ENCODE data around the gene LYPLAL1.

LYPLAL1 gene

GRCh38 chr1:219173758-219174459 is at the start of gene LYPLAL1:
Gene LYPLAL1 (plus strand): TSS chr1:219173878. CDS start chr1:219173891, 13 bp downstream.
- DNase-seq: peak; percentile 93 to 97 (median 96)

DNA sequence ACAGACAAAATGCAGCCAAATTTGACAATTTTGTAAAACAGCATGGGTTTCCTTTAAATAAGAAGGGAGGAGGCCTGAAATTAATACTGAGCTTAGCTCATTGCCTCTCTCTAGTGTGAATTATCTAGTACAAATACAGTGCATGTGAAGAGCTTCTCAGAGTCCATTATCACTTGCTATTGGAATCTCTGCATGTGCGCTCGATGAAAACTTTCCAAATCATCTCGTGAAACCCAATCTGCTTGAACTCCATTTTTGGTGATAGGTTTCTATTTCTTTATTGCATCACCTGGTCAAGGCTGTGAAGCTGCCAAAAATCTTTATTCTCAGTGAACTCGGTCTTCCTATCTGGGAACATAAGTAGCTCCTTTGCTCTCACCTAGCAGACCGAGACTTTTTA is 49.5 kb upstream of the LYPLAL1 start:
- DNase-seq: no peak

- DNase-seq: no peak
Measured at GRCh38 chr1:219125342-219125741, 48.3 kb upstream of the LYPLAL1 start.

- no peak for DNase-seq
Measured at GRCh38 chr1:219126377-219126776, 47.3 kb upstream of the LYPLAL1 start.

DNA sequence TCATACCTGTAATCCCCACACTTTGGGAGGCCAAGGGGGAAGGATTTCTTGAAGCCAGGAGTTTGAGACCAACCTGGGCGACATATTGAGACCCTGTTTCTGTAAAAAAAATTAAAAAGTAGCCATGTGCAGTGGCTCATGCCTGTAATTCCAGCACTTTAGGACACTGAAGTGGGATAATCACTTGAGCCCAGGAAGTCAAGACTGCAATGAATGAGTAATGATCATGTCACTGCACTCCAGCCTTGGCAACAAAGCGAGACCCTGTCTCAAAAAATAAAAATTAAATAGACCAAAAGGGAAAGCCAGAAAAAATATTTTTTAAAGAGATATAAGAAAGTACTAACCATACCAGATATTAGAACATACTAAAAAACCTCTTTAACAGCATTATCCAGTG is 44.7 kb upstream of the LYPLAL1 start:
- no peak for DNase-seq

- peak; percentile 34 to 75 (median 57) for DNase-seq
Measured at GRCh38 chr1:219130366-219130935, 43.2 kb upstream of the LYPLAL1 start.

DNA sequence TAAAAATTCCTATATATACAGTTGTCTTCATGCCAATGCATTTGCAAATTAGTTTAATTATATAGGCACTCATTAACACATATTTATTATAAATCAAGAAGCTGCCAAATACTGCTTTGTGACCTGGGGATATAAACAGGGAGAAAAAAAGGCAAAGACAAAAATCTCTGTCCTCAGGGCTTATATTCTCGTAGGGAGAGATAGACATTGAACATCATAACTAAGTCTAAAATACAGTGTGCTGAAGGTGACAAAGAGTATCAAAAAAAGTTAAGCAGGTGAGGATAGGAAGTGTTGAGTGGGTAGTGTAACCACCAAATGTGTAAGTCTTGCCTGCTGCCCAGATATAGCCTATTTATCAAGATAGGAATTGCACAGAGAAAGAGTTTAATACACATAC is 40.7 kb upstream of the LYPLAL1 start:
- no peak for DNase-seq

- no peak for DNase-seq
Measured at GRCh38 chr1:219138747-219139146, 34.9 kb upstream of the LYPLAL1 start.

GRCh38 chr1:219140303-219140877 is 33.3 kb upstream of the LYPLAL1 start:
- no peak for DNase-seq

GRCh38 chr1:219143735-219144134 is 29.9 kb upstream of the LYPLAL1 start:
- DNase-seq: peak in 2 of 3 donors; percentile 25 to 30

GRCh38 chr1:219144658-219145315 is 28.9 kb upstream of the LYPLAL1 start:
- DNase-seq: peak; percentile 26 to 61 (median 56)

- no peak for DNase-seq
Measured at GRCh38 chr1:219147571-219148019, 26.1 kb upstream of the LYPLAL1 start.

DNA sequence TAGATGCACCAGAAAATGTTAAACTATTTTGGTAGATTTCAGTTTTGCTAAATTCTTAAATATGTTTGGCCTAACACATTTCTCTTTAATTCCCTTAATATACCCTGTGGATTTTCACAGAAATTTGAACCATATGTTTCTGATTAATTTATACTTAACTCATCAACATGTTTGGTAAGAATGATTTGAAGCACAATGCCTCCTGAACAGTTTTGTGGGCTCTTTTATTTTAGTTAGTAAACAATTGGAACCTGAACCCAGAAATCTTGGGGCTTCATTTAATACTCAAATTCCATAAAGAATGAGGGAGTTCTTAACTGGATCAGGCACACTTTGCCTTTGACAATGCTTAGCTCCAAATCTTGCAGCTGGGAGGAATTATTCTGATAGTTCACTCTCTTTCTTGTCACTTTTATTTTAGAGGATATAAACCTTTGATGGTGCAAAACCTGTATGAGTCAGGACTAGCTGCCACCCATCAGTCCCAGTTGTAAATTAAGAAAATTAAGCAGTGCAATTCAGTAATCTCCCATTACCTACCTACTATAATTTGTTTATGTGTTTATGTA is 24.6 kb upstream of the LYPLAL1 start:
- no peak for DNase-seq

DNA sequence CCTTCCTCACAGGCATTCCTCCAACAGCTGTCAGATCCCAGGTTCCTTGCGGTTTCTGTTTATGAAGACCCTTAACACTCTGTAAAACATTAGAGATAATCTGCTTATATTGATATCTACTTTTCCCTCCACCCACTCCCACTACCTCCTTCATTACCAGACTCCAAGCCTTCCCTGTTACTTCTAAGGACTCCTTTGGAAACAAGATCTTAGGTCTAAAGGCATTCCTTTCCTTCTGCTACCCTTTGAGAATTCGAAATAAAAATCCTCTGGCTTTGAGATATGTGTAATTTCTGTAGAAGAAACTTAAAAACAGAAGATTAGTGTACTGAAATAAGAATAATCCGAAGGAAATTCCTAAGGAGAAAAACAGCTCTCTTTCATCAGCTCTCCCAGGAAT is 23.7 kb upstream of the LYPLAL1 start:
- no peak for DNase-seq

DNA sequence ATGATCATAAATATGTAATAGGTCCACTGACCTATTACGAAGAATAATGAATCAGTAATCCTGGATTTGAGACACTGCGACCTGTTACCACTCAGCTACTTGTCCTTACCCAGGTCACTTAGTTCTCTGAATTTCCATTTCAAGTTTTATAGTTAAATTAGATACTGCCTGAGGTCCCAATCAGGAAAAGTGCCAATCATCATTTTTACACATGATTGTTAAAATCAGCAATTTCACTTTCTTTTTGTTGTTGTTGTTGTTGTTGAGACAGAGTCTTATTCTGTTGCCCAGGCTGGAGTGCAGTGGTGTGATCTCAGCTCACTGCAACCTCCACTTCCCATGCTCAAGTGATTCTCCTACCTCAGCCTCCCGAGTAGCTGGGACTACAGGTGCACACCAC is 22.8 kb upstream of the LYPLAL1 start:
- no peak for DNase-seq

GRCh38 chr1:219151467-219151866 is 22.2 kb upstream of the LYPLAL1 start:
- DNase-seq: no peak

GRCh38 chr1:219152751-219153150 is 20.9 kb upstream of the LYPLAL1 start:
- DNase-seq: no peak

- no peak for DNase-seq
Measured at GRCh38 chr1:219153723-219154122, 20.0 kb upstream of the LYPLAL1 start.

DNA sequence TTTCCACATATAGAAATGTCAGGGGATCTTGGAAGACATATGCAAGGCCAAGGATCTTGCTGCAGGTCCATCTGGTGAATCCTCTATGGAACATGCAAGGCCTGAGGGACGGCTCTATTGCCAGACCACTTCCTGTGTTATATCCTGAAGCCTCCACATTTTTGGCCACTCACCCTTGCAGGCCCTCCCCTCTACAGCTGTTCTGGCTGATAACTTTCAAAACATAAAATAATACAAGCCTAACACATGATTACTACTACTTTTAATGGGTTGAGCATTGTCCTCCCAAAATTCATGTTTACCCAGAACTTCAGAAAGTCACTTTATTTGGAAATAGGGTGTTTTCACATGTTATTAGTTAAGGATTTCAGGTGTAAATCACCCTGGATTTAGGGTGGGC is 18.5 kb upstream of the LYPLAL1 start:
- no peak for DNase-seq

GRCh38 chr1:219159946-219160645 is 13.6 kb upstream of the LYPLAL1 start:
- no peak for DNase-seq

- DNase-seq: no peak
Measured at GRCh38 chr1:219160967-219161366, 12.7 kb upstream of the LYPLAL1 start.

- no peak for DNase-seq
Measured at GRCh38 chr1:219161371-219161770, 12.3 kb upstream of the LYPLAL1 start.

Data from suppressor macrophage treated with lipopolysaccharide for 1 hour (primary cell).